NCI-H1694 (cell line): ENCODE data around the gene CR1L.
"Not testable (repeated sequence)": the region's sequence is repeated elsewhere in the genome, so short reads cannot be mapped to it uniquely, and the experiment has no call there.

Experiments
- DNase-seq: peaks from one replicate; lab custom pipeline; 2025; lab: John Stamatoyannopoulos, UW

Gene CR1L

GRCh38 chr1:207644852-207645634, at the start of gene CR1L:
CR1L (plus strand) TSS chr1:207645133; CDS start chr1:207645234, 101 bp downstream.
- no peak for DNase-seq

GRCh38 chr1:207603777-207604176, 41.2 kb upstream of the CR1L start:
- DNase-seq: no peak

- no peak for DNase-seq
Observed at GRCh38 chr1:207605444-207606361, 39.2 kb upstream of the CR1L start.

GRCh38 chr1:207606362-207606755, 38.6 kb upstream of the CR1L start:
- DNase-seq: no peak

GRCh38 chr1:207612762-207613161, 32.2 kb upstream of the CR1L start:
- DNase-seq: no peak

GRCh38 chr1:207619871-207620542, 24.9 kb upstream of the CR1L start:
- DNase-seq: peak; percentile 35

- DNase-seq: no peak
Observed at GRCh38 chr1:207620543-207620893, 24.4 kb upstream of the CR1L start.

GRCh38 chr1:207625504-207626071, 19.3 kb upstream of the CR1L start:
- DNase-seq: not testable (repeated sequence)

- no peak for DNase-seq
Observed at GRCh38 chr1:207626972-207627337, 18.0 kb upstream of the CR1L start.

GRCh38 chr1:207627496-207627895, 17.4 kb upstream of the CR1L start:
- DNase-seq: no peak

- DNase-seq: no peak
Observed at GRCh38 chr1:207628776-207629175, 16.2 kb upstream of the CR1L start.

GRCh38 chr1:207631137-207631536, 13.8 kb upstream of the CR1L start:
- DNase-seq: no peak

- DNase-seq: no peak
Observed at GRCh38 chr1:207633226-207633625, 11.7 kb upstream of the CR1L start.

- DNase-seq: not testable (repeated sequence)
Observed at GRCh38 chr1:207633699-207634289, 11.1 kb upstream of the CR1L start.

GRCh38 chr1:207634293-207634692, 10.6 kb upstream of the CR1L start:
- DNase-seq: not testable (repeated sequence)

- not testable (repeated sequence) for DNase-seq
Observed at GRCh38 chr1:207635569-207636186, 9.3 kb upstream of the CR1L start.

- not testable (repeated sequence) for DNase-seq
Observed at GRCh38 chr1:207638487-207639145, 6.3 kb upstream of the CR1L start.

- not testable (repeated sequence) for DNase-seq
Observed at GRCh38 chr1:207639362-207639761, 5.6 kb upstream of the CR1L start.

GRCh38 chr1:207644166-207644851, 624 bp upstream of the CR1L start:
- no peak for DNase-seq

- no peak for DNase-seq
Observed at GRCh38 chr1:207645635-207646081, 725 bp downstream of the CR1L start.
